LNCaP clone FGC (cell line): ENCODE data around the gene TMEM269.
A peak's percentile ranks its signal among the peaks of the same experiment; 100 is the strongest.
"Not testable (repeated sequence)": the region's sequence is repeated elsewhere in the genome, so short reads cannot be mapped to it uniquely, and the experiment has no call there.

Experiments
- DNase-seq: peaks from one replicate; pipeline ENCODE4 v3.0.0-alpha.2; 2011; ENCODE audit warnings: low read depth
- H3K4me3 ChIP-seq: 2 replicates; pipeline ENCODE4 v1.5.1; 2011; ENCODE audit warnings: mild to moderate bottlenecking, low read depth, low read length, control low read depth
- CTCF ChIP-seq: IDR thresholded peaks from 2 replicates; pipeline ENCODE4 v1.5.1; 2012; ENCODE audit warnings: mild to moderate bottlenecking; ENCODE audit not compliant: control insufficient read depth, insufficient read depth; ENCODE audit errors: extremely low read depth

TMEM269 gene

GRCh38 chr1:42748021-42748420 is 36.8 kb upstream of the TMEM269 start:
- DNase-seq, result no peak
- no peak overlapping the region for H3K4me3 ChIP-seq
- no peak for TF ChIP-seq CTCF

GRCh38 chr1:42748461-42749410 is 36.1 kb upstream of the TMEM269 start:
- no peak for TF ChIP-seq CTCF
- no peak overlapping the region for H3K4me3 ChIP-seq
- no peak for DNase-seq

- H3K4me3 ChIP-seq, result no peak overlapping the region
- no peak for TF ChIP-seq CTCF
- no peak for DNase-seq
These were observed 34.8 kb upstream of the TMEM269 start for GRCh38 chr1:42750041-42750440.

GRCh38 chr1:42751511-42752070 is 33.2 kb upstream of the TMEM269 start:
- not testable (repeated sequence) for DNase-seq, H3K4me3 ChIP-seq

- no peak for DNase-seq
- no peak for TF ChIP-seq CTCF
- no peak overlapping the region for H3K4me3 ChIP-seq
These were observed 32.5 kb upstream of the TMEM269 start for GRCh38 chr1:42752284-42752683.

- TF ChIP-seq CTCF, result no peak
- no peak overlapping the region for H3K4me3 ChIP-seq
- DNase-seq, result no peak
These were observed 31.7 kb upstream of the TMEM269 start for GRCh38 chr1:42753070-42753469.

GRCh38 chr1:42756956-42757891 is 27.6 kb upstream of the TMEM269 start:
- peak; percentile 48 for DNase-seq
- peak; percentile 71 for TF ChIP-seq CTCF
- no peak overlapping the region for H3K4me3 ChIP-seq
